GM21825 (cell line): ENCODE measurements around the gene USP20.

Experiments used
- ATAC-seq: cut with Tn5 transposase; IDR thresholded peaks from one replicate; pipeline ENCODE4 v1.9.1; 2021; ENCODE audit warnings: mild to moderate bottlenecking, moderate library complexity; ENCODE audit not compliant: unreplicated experiment

Gene USP20

GRCh38 chr9:129853614-129854013 is 18.4 kb downstream of the USP20 start:
- ATAC-seq, result no peak

GRCh38 chr9:129854588-129855110 is 19.4 kb downstream of the USP20 start:
- no peak for ATAC-seq

- ATAC-seq, result no peak
These were observed 21.9 kb downstream of the USP20 start for GRCh38 chr9:129857207-129857606.

GRCh38 chr9:129858167-129858962 is 23.1 kb downstream of the USP20 start:
- ATAC-seq, result no peak

- ATAC-seq, result no peak
These were observed 25.6 kb downstream of the USP20 start for GRCh38 chr9:129860653-129861446.

- no peak for ATAC-seq
These were observed 26.2 kb downstream of the USP20 start for GRCh38 chr9:129861447-129861827.

GRCh38 chr9:129863059-129863690 is 27.9 kb downstream of the USP20 start:
- no peak for ATAC-seq

GRCh38 chr9:129864991-129865647 is 29.9 kb downstream of the USP20 start:
- no peak for ATAC-seq

- no peak for ATAC-seq
These were observed 30.5 kb downstream of the USP20 start for GRCh38 chr9:129865668-129866320.

GRCh38 chr9:129866394-129867135 is 31.3 kb downstream of the USP20 start:
- ATAC-seq, result no peak

- no peak for ATAC-seq
These were observed 32.1 kb downstream of the USP20 start for GRCh38 chr9:129867136-129868022.

- ATAC-seq, result no peak
These were observed 33.0 kb downstream of the USP20 start for GRCh38 chr9:129868023-129868871.

- ATAC-seq, result no peak
These were observed 33.7 kb downstream of the USP20 start for GRCh38 chr9:129868872-129869486.

- ATAC-seq, result no peak
These were observed 34.6 kb downstream of the USP20 start for GRCh38 chr9:129869585-129870501.

GRCh38 chr9:129871046-129871445 is 35.8 kb downstream of the USP20 start:
- no peak for ATAC-seq

- ATAC-seq, result no peak
These were observed 38.4 kb downstream of the USP20 start for GRCh38 chr9:129873563-129874190.
